ENCODE measurements around the gene DMGDH. TPM values are rescaled to one million over a fixed set of nuclear protein-coding genes. Genes with fewer than 3 reads are reported as not detected.

DMGDH gene
- total RNA-seq, 2 donors from 2014 or later = 1.7 to 3.6 TPM

Other genes starting within 250 kb of the DMGDH start
- 10 to 100 TPM; 20.9 to 21.6 TPM for gene ARSB, start 84.4 kb downstream of the DMGDH start, total RNA-seq
- gene BHMT2, start 93 bp upstream of the DMGDH start, total RNA-seq = 10 to 100 TPM; 24.5 to 36.3 TPM
- gene BHMT, start 42.1 kb upstream of the DMGDH start, total RNA-seq = under 1 TPM; 0.28 to 0.62 TPM
- gene JMY, start 166.5 kb upstream of the DMGDH start, total RNA-seq = 10 to 100 TPM; 13.9 to 15.5 TPM

Measured in posterior vena cava (tissue), 2 donors.